Karpas-422 (cell line): ENCODE data around the gene CX3CL1. TPM values are rescaled to one million over a fixed set of nuclear protein-coding genes. Genes with fewer than 3 reads are reported as not detected.

Source experiments
- DNase-seq: peaks from one replicate; pipeline ENCODE4 v3.0.0-alpha.2; 2015
- H2AFZ ChIP-seq: fragments of 200-600 bp; sonication (generic); 2 replicates; pipeline ENCODE4 v1.6.1; 2014; ENCODE audit warnings: antibody characterized with exemption, low read length, mixed read lengths
- H3K27ac ChIP-seq: fragments of 200-600 bp; sonication (generic); 2 replicates; pipeline ENCODE4 v1.5.1; 2014; ENCODE audit warnings: mild to moderate bottlenecking, low read length, moderate library complexity
- H3K27me3 ChIP-seq: fragments of 200-600 bp; sonication (generic); 2 replicates; pipeline ENCODE4 v1.6.1; 2014; ENCODE audit warnings: low read length, mixed read lengths
- H3K36me3 ChIP-seq: fragments of 200-600 bp; sonication (generic); 2 replicates; pipeline ENCODE4 v1.6.1; 2014; ENCODE audit warnings: low read length, mixed read lengths; ENCODE audit not compliant: insufficient read depth
- H3K4me1 ChIP-seq: fragments of 200-600 bp; sonication (generic); 2 replicates; pipeline ENCODE4 v1.6.1; 2014; ENCODE audit warnings: mild to moderate bottlenecking, low read length, mixed read lengths
- H3K4me2 ChIP-seq: fragments of 200-600 bp; sonication (generic); 2 replicates; pipeline ENCODE4 v1.6.1; 2014; ENCODE audit warnings: low read length, low read depth, mild to moderate bottlenecking; ENCODE audit not compliant: poor library complexity, severe bottlenecking
- H3K4me3 ChIP-seq: fragments of 200-600 bp; sonication (generic); 2 replicates; pipeline ENCODE4 v1.5.1; 2014; ENCODE audit warnings: mild to moderate bottlenecking, antibody characterized with exemption, low read length, mixed read lengths
- H3K79me2 ChIP-seq: fragments of 200-600 bp; sonication (generic); 2 replicates; pipeline ENCODE4 v1.6.1; 2014; ENCODE audit warnings: mild to moderate bottlenecking, low read length, mixed read lengths
- H3K9ac ChIP-seq: fragments of 200-600 bp; sonication (generic); 2 replicates; pipeline ENCODE4 v1.6.0; 2014; ENCODE audit warnings: low read length
- H3K9me2 ChIP-seq: fragments of 200-600 bp; sonication (generic), shearing (Covaris generic); replicated peaks from 2 replicates; pipeline ENCODE4 v1.6.0; 2014; ENCODE audit warnings: mild to moderate bottlenecking, low read length, moderate library complexity; ENCODE audit not compliant: insufficient read depth
- H3K9me3 ChIP-seq: fragments of 300-700, 200-600 bp; sonication (generic); 2 replicates; pipeline ENCODE4 v1.6.1; 2014; ENCODE audit warnings: low read length, mixed read lengths
- H4K20me1 ChIP-seq: fragments of 200-600 bp; sonication (generic); 2 replicates; pipeline ENCODE4 v1.6.1; 2014; ENCODE audit warnings: mild to moderate bottlenecking, antibody characterized with exemption, low read length, low read depth; ENCODE audit not compliant: insufficient read depth
- total RNA-seq: library from RNA; depleted of rRNA; stranded (reverse); fragments of >200 nt; shearing (Covaris generic); gene quantifications from 2 replicates; pipeline ENCODE4 v1.2.3, GENCODE V29; 2014; ENCODE audit warnings: low replicate concordance; rRNA removed

CX3CL1 gene
- total RNA-seq = not detected in 2 replicates

DNA sequence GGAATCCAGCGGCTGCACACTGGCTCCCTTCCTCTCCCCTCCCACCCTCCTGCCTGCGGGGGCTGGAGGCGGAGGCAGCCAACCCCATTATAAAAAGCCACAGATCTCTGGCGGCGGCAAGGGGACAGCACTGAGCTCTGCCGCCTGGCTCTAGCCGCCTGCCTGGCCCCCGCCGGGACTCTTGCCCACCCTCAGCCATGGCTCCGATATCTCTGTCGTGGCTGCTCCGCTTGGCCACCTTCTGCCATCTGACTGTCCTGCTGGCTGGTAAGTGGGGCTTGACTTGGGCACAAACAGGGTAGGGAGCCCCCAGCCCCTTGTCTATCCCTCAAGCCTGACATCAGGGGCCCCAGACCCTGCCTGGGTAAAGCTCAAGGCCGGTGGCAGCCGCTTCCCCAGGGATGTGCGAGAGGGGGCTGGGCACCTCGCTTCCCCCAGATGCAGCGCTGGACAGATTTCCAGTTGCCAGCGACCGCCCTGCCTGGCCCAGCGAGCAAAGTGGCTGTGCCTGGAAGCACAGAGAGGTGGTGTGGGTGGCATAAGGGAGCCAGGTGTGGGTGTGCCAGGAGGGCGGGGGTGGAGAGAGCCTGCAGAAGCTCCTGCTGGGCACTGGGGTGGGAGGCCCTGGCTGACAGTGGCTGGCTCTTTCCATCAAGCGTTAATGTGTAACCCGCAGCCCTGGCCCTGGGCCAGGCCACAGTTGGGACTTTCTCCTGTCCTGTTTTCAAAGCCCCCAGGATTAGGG is at the start of gene CX3CL1:
TSS of gene CX3CL1 (plus strand) at position 119 of the 745 bp plus-strand sequence. CDS start at position 198, 79 bp downstream.
- H3K9ac ChIP-seq = no peak within 1 kb of the TSS
- H3K4me1 ChIP-seq = peaks cover 9% of the 10 kb centered on the region
- H3K9me2 ChIP-seq = no peaks in the 10 kb centered on the region
- H3K79me2 ChIP-seq = no peaks in the 10 kb centered on the region
- H2AFZ ChIP-seq = no peak within 1 kb of the TSS
- H3K36me3 ChIP-seq = no peaks in the 10 kb centered on the region
- no peaks in the 10 kb centered on the region for H4K20me1 ChIP-seq
- no peaks in the 10 kb centered on the region for H3K27me3 ChIP-seq
- DNase-seq = no peak
- H3K4me2 ChIP-seq = no peak within 1 kb of the TSS
- H3K27ac ChIP-seq = no peak within 1 kb of the TSS
- no peak within 1 kb of the TSS for H3K4me3 ChIP-seq
- no peaks in the 10 kb centered on the region for H3K9me3 ChIP-seq

DNA sequence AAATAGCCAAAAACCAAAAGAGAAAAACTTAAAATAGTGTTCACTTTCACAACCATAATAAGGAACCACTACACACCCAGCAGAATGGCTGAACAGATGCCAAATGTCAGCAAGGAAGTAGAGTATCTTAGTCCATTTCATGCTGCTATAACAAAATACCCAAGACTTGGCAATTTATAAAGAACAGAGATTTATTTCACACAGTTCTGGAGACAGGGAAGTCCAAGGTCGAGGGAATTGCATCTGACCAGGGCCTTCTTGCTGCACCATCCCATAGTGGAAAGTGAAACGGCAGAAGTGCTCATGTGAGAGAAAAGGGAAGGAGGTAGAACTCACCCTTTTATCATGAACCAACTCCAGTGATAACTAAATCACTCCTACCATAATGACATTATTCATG is 47.5 kb upstream of the CX3CL1 start:
- no peaks in the 10 kb centered on the region for H3K9me2 ChIP-seq
- no peak overlapping the region for H3K9ac ChIP-seq
- DNase-seq = no peak
- H3K4me2 ChIP-seq = no peak overlapping the region
- H2AFZ ChIP-seq = no peak overlapping the region
- peaks cover 3% of the 10 kb centered on the region; the same call in 1 of the 2 replicates for H3K27me3 ChIP-seq
- peaks cover 5% of the 10 kb centered on the region; the same call in 1 of the 2 replicates for H3K9me3 ChIP-seq
- no peak overlapping the region for H3K27ac ChIP-seq
- H3K4me3 ChIP-seq = no peak overlapping the region
- no peaks in the 10 kb centered on the region for H4K20me1 ChIP-seq
- no peaks in the 10 kb centered on the region for H3K79me2 ChIP-seq
- no peaks in the 10 kb centered on the region for H3K36me3 ChIP-seq
- H3K4me1 ChIP-seq = no peaks in the 10 kb centered on the region

DNA sequence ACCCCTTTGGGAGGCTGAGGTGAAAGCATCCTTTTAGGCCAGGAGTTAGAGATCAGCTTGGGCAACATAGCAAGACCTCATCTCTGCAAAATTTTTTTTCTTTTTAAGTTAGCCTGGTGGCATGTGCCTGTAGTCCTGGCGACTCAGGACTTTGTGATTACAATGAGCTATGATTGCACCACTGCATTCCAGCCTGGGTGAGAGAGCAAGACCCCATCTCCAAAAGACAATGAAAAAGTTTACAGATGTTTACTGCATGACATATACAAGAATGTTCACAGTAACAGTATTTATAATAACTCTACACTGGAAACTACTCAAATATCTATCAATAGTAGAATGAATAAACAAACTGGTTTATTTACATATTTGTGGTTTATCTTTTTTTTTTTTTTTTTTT is 46.8 kb upstream of the CX3CL1 start:
- Histone ChIP-seq H3K4me2 (no peak overlapping the region), H3K79me2 (no peaks in the 10 kb centered on the region), H4K20me1 (no peaks in the 10 kb centered on the region), H3K9me2 (no peaks in the 10 kb centered on the region), H2AFZ (no peak overlapping the region), H3K9ac (no peak overlapping the region), H3K9me3 (peaks cover 5% of the 10 kb centered on the region; the same call in 1 of the 2 replicates), H3K4me3 (no peak overlapping the region), H3K27ac (no peak overlapping the region), H3K27me3 (peaks cover 3% of the 10 kb centered on the region; the same call in 1 of the 2 replicates), H3K36me3 (no peaks in the 10 kb centered on the region), H3K4me1 (no peaks in the 10 kb centered on the region)
- DNase-seq = no peak

DNA sequence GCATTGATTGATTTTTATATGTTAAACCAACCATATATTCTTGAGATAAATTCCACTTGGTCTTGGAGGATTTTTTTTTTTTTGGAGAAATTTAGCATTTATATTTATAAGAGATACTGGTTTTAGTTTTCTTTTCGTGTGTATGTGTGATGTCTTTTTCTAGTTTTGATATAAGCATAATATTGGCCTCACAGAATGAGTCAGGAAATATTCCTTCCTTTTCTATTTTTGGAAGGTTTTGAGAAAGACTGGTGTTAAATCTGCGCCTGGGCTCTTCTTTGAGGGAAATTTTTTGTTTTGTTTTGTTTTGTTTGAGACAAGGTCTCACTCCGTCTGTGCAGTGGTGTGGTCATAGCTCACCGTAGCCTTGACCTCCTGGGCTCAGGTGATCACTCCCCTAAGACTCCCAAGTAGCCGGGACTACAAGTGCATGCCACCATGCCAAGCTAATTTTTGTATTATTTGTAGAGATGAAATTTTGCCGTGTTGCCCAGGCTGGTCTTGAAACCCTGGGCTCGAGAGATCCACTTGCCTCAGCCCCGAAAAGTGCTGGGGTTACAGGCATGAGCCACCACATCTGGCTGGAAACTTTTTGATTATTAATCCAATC is 42.5 kb upstream of the CX3CL1 start:
- no peak overlapping the region for H2AFZ ChIP-seq
- H3K4me3 ChIP-seq = no peak overlapping the region
- peaks cover 5% of the 10 kb centered on the region; the same call in 1 of the 2 replicates for H3K9me3 ChIP-seq
- no peaks in the 10 kb centered on the region for H3K9me2 ChIP-seq
- no peaks in the 10 kb centered on the region for H3K36me3 ChIP-seq
- H3K4me2 ChIP-seq = no peak overlapping the region
- H3K4me1 ChIP-seq = no peaks in the 10 kb centered on the region
- no peak overlapping the region for H3K27ac ChIP-seq
- no peak for DNase-seq
- no peaks in the 10 kb centered on the region for H3K79me2 ChIP-seq
- peaks cover 3% of the 10 kb centered on the region; the same call in 1 of the 2 replicates for H3K27me3 ChIP-seq
- no peak overlapping the region for H3K9ac ChIP-seq
- no peaks in the 10 kb centered on the region for H4K20me1 ChIP-seq

DNA sequence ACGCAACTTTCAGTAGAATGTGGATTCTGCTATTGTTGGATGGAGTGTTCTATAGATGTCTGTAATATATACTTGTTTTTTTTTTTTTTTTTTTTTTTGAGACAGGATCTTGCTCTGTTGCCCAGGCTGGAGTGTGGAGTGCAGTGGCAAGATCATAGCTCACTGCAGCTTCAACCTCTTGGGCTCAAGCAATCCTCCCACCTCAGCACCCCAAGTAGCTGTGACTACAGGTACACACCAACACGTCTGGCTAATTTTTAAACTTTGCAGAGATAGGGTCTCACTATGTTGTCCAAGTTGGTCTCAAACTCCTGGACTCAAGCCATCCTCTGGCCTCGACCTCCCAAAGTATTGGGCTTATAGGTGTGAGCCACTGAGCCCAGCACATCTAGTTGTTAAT is 40.9 kb upstream of the CX3CL1 start:
- no peak overlapping the region for H3K9ac ChIP-seq
- H3K27me3 ChIP-seq = peaks cover under 1% of the 10 kb centered on the region; the same call in 1 of the 2 replicates
- DNase-seq = no peak
- H3K36me3 ChIP-seq = no peaks in the 10 kb centered on the region
- H3K4me1 ChIP-seq = no peaks in the 10 kb centered on the region
- H3K27ac ChIP-seq = no peak overlapping the region
- H3K9me3 ChIP-seq = peaks cover 2% of the 10 kb centered on the region; the same call in 1 of the 2 replicates
- H2AFZ ChIP-seq = no peak overlapping the region
- no peaks in the 10 kb centered on the region for H4K20me1 ChIP-seq
- no peaks in the 10 kb centered on the region for H3K79me2 ChIP-seq
- no peak overlapping the region for H3K4me3 ChIP-seq
- no peak overlapping the region for H3K4me2 ChIP-seq
- no peaks in the 10 kb centered on the region for H3K9me2 ChIP-seq

DNA sequence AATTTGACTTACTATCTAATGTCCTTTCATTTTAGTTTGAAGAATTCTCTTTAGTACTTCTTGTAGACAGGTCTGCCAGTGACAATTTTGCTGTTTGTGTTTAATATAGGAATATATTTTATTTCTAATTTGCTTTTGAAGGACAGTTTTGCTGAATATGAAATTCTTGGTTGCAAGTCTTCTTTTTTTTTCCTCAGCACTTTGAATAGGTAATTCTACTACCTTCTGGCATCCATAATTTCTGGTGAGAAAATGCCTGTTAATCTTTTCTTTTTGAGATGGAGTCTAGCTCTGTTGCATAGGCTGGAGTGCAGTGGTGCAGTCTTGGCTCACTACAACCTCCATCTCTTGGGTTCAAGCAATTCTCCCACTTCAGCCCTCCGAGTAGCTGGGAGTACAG is 38.9 kb upstream of the CX3CL1 start:
- Histone ChIP-seq H3K4me1 (peaks cover 2% of the 10 kb centered on the region; the same call in 1 of the 2 replicates), H3K4me3 (no peak overlapping the region), H3K79me2 (no peaks in the 10 kb centered on the region), H4K20me1 (no peaks in the 10 kb centered on the region), H2AFZ (no peak overlapping the region), H3K27me3 (no peaks in the 10 kb centered on the region), H3K36me3 (no peaks in the 10 kb centered on the region), H3K9me3 (no peaks in the 10 kb centered on the region), H3K9me2 (no peaks in the 10 kb centered on the region), H3K9ac (no peak overlapping the region), H3K4me2 (no peak overlapping the region), H3K27ac (no peak overlapping the region)
- DNase-seq = no peak

DNA sequence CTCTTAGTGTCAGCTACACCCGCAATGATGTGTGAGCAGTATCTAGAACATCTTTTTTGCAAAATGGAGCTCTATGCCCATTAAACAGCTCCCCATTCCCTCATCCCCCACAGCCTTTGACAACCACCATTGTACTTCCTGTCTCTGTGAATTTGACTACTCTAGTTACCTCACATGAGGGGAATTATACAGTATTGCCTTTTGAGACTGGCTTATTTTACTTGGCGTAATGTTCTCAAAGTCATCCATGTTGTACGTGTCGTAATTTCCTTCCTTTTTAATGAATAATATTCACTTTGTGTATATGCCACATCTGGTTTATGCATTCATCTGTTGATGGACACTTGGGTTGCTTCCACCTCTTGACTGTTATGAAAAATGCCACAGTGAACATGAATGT is 36.9 kb upstream of the CX3CL1 start:
- no peaks in the 10 kb centered on the region for H4K20me1 ChIP-seq
- no peak overlapping the region for H3K4me3 ChIP-seq
- H3K79me2 ChIP-seq = no peaks in the 10 kb centered on the region
- H3K9ac ChIP-seq = no peak overlapping the region
- peaks cover 2% of the 10 kb centered on the region; the same call in 1 of the 2 replicates for H3K4me1 ChIP-seq
- no peaks in the 10 kb centered on the region for H3K27me3 ChIP-seq
- H3K9me3 ChIP-seq = no peaks in the 10 kb centered on the region
- no peak overlapping the region for H3K4me2 ChIP-seq
- no peak for DNase-seq
- H3K27ac ChIP-seq = no peak overlapping the region
- H2AFZ ChIP-seq = no peak overlapping the region
- H3K9me2 ChIP-seq = no peaks in the 10 kb centered on the region
- H3K36me3 ChIP-seq = no peaks in the 10 kb centered on the region

DNA sequence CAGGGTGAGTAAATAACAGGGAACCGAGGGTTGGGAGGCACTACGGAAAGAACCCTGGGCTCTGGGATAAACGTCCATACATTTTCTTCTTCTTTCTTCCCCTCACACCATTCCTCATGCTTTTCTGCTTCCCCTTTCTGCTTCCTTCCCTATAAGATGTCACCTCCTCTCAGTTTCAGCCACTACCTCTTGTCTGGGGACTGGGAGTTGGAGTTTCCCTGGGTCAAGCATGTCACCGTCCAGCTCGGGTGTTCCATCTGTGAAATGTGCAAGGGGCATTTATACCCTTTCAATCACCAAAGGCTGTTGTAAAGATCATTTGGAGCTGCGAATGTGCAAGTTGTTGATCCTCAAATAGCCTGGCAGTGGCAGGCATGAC is 31.2 kb upstream of the CX3CL1 start:
- H3K9ac ChIP-seq = no peak overlapping the region
- H3K4me2 ChIP-seq = no peak overlapping the region
- no peaks in the 10 kb centered on the region for H3K9me3 ChIP-seq
- no peaks in the 10 kb centered on the region for H3K9me2 ChIP-seq
- no peak overlapping the region for H3K4me3 ChIP-seq
- peaks cover 2% of the 10 kb centered on the region; the same call in 1 of the 2 replicates for H3K4me1 ChIP-seq
- DNase-seq = no peak
- H3K27me3 ChIP-seq = no peaks in the 10 kb centered on the region
- no peaks in the 10 kb centered on the region for H3K36me3 ChIP-seq
- H2AFZ ChIP-seq = no peak overlapping the region
- no peaks in the 10 kb centered on the region for H4K20me1 ChIP-seq
- no peaks in the 10 kb centered on the region for H3K79me2 ChIP-seq
- H3K27ac ChIP-seq = no peak overlapping the region
